Activated CD4-positive, alpha-beta T cell treated with anti-CD3 and anti-CD28 coated beads, Interleukin-2, amount 50 U/mL, for 16 hours (primary cell): ENCODE results near the gene CGB2.
A peak's percentile ranks its signal among the peaks of the same experiment; 100 is the strongest.
"Not testable (repeated sequence)": the region's sequence is repeated elsewhere in the genome, so short reads cannot be mapped to it uniquely, and the experiment has no call there.

Experiments used
- DNase-seq: peaks from one replicate; pipeline ENCODE4 v3.0.0-alpha.2; 2020

The CGB2 gene

GRCh38 chr19:49011194-49011593 lies 20.5 kb upstream of the CGB2 start:
- DNase-seq: no peak

GRCh38 chr19:49014123-49014869 lies 17.4 kb upstream of the CGB2 start:
- DNase-seq: no peak

- DNase-seq: no peak
Observed at GRCh38 chr19:49014870-49015255, 16.8 kb upstream of the CGB2 start.

GRCh38 chr19:49016067-49016839 lies 15.4 kb upstream of the CGB2 start:
- DNase-seq: no peak

GRCh38 chr19:49017041-49017665 lies 14.5 kb upstream of the CGB2 start, which contains the start of gene LHB:
LHB (minus strand) TSS chr19:49017091; CDS start chr19:49017081, 10 bp downstream.
- no peak for DNase-seq

GRCh38 chr19:49017666-49018351 lies 13.9 kb upstream of the CGB2 start:
- DNase-seq: peak; percentile 63

- DNase-seq: peak; percentile 21
Observed at GRCh38 chr19:49018388-49019241, 13.1 kb upstream of the CGB2 start.

GRCh38 chr19:49019242-49019932 lies 12.3 kb upstream of the CGB2 start:
- peak; percentile 64 for DNase-seq

GRCh38 chr19:49020342-49020741 lies 11.3 kb upstream of the CGB2 start:
- DNase-seq: no peak

GRCh38 chr19:49020931-49021895 lies 10.5 kb upstream of the CGB2 start:
- peak; percentile 42 for DNase-seq

- no peak for DNase-seq
Observed at GRCh38 chr19:49022116-49022515, 9.6 kb upstream of the CGB2 start.

GRCh38 chr19:49024233-49024632 lies 7.5 kb upstream of the CGB2 start, which contains the start of gene CGB3:
CGB3 (minus strand) TSS chr19:49024333; CDS start chr19:49023971, 362 bp downstream.
- DNase-seq: not testable (repeated sequence)

- DNase-seq: not testable (repeated sequence)
Observed at GRCh38 chr19:49025088-49025487, 6.6 kb upstream of the CGB2 start.

GRCh38 chr19:49025599-49025998 lies 6.1 kb upstream of the CGB2 start:
- DNase-seq: not testable (repeated sequence)

- DNase-seq: not testable (repeated sequence)
Observed at GRCh38 chr19:49028686-49029085, 3.0 kb upstream of the CGB2 start.

- DNase-seq: not testable (repeated sequence)
Observed at GRCh38 chr19:49029749-49030148, 1.9 kb upstream of the CGB2 start.

GRCh38 chr19:49030323-49030722 lies 1.4 kb upstream of the CGB2 start:
- DNase-seq: not testable (repeated sequence)

- peak; percentile 78 for DNase-seq
Observed at GRCh38 chr19:49036815-49037214, 5.1 kb downstream of the CGB2 start, which contains the start of gene CGB1. CGB1 (minus strand) TSS chr19:49036895; CDS start chr19:49036711, 184 bp downstream.

- DNase-seq: not testable (repeated sequence)
Observed at GRCh38 chr19:49038111-49038510, 6.4 kb downstream of the CGB2 start.
